IPS-NIHi7 (cell line): ENCODE results near the gene MAST4.

Experiments used
- DNase-seq: peaks from one replicate; pipeline ENCODE4 v3.0.0; 2012; ENCODE audit warnings: mixed read lengths; ENCODE audit errors: extremely low spot score

MAST4 gene

DNA sequence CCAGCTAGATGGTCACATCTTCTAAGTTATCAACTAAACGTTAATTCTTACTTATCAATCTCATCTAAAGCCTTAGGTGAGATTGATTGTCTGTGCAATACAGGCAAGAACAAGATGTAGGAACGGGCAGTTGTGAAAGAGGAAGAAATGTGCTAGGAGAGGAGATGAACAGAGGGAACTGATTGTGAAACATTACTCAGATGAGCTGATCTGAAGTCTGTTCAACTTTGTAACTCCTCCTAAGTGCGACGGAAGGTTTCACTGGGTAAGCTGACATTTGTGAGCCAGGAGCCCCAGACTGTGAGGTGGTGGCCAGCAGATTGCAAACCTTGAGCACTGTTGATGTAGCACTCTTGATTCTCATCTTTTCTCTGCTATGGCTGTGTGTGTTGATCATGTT, 396.4 kb downstream of the MAST4 start:
- DNase-seq = no peak

DNA sequence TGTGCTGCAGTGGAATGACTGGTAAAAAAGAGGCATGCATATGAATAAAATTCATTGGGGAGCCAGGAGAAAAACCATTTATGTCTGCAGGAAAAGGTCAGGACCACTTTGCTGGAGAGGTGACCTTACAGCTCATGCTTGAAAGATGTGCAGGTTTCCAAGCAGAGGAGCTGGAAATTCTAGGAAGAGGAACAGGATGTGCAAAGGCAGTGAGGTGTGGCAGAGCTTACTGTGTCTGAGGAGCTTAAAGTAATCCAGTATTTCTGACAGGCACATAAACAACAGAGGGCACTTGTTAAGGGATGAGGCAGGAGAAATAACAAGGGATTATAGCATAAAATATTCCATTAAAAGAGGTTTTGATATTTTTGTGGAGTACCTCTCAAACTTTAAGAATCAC, 397.3 kb downstream of the MAST4 start:
- DNase-seq = no peak

DNA sequence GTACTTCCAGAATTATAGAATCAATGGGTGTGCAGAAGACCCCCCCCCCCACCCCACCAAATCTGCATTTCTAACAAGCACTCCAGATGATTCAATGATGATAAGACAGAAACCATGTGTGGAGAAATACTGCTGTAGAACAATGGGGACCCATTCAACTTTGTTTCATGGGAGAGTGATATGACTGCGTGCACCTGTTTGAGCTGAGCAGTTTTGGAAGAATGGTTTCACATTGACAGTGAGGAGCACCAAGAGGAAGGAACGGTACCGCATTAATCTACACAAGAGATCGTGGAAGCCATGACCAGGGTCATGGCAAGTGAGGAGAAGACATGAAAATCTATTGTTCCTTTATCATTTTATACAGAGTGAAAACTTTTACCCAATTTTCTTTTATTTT, 397.7 kb downstream of the MAST4 start:
- DNase-seq = no peak

DNA sequence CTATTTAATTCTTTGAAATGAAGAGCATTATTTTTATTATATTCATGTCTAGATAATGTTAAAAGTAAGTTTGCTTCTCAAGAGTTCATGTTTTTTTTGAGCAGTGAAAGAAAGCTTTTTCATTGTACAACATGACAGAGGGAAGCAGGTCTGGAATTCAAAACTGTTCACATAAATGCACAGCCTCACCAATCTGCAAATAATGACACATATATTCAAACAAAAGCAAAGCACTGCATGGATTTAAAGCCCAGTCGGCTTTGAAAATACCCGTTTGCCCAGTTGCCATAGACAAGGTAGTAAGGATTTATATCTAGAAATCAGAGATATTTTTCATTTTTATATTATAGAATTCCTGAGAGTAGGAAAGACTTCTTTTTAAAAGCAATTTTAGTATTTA, 398.6 kb downstream of the MAST4 start:
- no peak for DNase-seq

DNA sequence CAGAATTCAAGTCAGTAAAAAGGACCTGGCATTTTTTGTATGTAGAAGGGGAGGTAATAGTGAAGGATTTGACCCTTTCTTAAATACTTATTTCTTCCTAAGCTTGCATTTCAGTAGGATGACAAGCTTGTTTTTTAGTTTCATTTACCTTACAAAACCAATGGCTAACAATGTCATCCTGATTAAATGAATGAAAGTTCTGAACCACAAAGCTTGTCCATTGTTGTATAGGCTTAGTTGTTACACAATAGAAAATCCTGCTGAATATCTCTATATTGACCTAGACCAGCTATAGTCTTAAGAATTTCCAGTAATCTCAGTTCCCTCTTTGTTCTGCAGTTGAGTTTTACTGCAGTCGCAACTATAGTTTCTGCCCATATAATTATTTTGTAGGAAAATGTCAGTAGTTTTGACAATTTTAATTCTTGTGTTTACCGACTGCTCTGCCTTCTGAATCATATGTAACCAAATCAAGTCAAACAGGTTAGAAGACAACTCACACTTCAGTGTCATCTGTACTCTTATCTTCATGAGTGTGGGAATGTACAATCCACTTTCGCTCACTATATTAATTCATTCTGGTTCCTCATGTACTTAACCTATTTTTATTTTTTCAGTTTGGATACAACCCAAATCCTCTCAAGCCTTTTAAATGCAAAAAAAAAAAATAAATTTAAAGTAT, 404.7 kb downstream of the MAST4 start:
- DNase-seq = no peak

DNA sequence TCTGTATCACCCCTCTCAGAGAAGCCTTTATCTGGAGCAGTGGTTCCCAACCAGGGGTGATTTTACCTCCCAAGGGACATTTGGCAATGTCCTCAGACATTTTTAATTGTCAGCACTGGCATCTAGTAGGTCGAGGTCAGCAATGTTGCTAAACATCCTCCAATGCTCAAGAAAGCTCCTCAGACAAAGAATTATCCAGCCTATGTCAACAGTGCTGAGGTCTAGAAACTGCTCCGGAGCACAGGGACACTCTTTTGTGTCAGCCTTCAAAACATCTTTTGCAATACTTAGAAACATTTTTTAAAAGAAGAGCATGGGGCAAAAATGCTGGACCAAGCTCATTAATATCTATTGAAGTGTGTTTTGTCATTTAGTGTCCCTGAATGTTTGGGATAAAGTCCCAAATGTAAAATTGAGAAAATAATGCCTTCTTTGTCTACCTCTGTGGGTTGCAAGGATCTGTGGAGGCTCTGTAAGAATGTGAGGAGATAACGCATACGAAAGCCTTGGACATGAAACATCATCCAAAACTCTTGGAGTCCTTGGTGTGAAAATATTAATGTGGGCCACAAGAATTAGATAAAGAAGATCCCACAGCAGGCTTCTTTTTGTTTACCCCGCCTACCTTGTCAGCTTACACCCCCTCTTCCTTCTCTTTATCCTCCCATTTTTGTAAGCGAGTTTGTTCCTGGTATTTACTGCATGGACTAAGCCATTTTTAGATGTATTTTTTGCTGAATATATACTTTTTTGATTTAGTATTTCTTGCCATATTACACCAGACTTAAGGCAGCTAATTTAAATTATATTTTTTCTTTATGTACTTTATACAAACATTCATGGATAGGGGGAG, 406.9 kb downstream of the MAST4 start:
- no peak for DNase-seq

DNA sequence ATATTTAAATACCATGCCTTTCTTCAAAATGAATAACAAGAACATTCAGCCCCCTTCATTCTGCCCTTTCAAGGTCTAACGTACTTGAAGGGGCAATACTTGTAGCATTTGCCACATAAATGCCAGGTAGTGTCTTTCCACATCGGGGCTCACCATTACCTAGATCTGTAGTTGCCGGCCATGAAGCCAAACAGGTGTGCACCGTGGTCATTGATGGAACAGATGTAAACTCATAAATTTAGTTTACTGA, 407.4 kb downstream of the MAST4 start:
- no peak for DNase-seq

DNA sequence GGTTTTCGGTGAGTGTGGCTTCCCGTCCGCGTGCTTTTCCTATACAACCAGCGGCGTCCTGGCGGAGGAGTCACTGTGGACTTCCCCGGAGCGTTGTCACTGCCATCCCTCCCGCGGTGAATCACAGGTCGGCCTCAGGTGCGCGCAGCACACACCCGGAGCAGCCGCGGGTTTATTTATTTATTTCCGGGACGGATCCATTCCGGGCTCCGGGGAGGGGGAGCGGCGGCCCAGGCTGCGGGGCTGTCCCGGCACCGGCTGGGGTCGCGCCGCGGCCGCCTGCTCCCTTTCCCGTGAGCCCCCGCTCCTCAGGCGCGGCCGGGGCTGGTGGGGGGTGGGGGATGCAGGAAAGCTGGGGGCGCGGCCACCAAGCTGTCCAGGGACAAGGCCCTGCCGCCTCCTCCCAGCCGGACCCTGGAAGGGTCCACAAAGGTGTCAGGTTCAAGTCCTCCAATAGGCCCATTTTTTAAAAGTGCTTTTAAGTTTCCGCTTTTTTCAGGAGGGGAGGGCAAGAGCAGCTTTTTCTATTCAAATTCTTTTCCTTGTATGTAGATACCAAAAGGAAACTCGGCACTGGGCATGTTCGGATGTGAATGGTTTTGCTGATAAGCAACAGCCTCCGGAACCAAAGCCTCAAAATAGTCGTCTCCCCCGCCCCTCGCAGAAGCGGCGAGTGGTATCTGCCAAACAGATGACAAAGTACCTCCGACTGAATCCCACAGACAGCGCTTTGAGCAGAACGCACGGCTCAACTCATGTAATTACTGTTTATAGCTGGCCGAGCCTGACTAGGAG, 407.9 kb downstream of the MAST4 start:
- peak; percentile 82 for DNase-seq

DNA sequence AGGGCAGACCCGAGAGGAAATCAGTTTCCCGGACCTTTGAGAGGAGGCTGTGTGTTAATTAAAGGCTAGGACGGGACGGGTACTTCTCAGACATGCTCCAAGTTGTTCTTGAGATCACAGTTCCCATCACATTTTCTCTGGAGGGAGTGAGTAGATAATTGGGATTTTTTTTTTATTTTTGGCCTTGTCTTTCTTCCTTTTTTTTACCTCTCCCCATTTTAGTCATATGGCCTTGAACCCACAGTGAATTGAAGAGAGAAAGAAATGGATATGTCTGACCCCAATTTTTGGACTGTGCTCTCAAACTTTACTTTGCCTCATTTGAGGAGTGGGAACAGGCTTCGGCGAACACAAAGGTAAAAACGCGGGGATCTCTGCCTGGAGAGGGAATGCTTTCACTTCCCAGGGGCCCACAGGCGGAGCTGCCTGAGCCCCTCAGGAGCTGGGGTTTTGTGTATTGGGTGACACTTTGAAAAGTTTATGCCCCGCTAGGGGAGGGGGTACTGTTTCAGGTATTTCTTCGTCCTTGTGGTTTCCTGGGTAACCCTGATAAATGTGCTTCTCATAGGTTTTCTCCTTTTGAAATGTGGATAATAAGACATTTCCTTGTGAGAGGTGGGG, 408.6 kb downstream of the MAST4 start:
- peak; percentile 20 for DNase-seq

DNA sequence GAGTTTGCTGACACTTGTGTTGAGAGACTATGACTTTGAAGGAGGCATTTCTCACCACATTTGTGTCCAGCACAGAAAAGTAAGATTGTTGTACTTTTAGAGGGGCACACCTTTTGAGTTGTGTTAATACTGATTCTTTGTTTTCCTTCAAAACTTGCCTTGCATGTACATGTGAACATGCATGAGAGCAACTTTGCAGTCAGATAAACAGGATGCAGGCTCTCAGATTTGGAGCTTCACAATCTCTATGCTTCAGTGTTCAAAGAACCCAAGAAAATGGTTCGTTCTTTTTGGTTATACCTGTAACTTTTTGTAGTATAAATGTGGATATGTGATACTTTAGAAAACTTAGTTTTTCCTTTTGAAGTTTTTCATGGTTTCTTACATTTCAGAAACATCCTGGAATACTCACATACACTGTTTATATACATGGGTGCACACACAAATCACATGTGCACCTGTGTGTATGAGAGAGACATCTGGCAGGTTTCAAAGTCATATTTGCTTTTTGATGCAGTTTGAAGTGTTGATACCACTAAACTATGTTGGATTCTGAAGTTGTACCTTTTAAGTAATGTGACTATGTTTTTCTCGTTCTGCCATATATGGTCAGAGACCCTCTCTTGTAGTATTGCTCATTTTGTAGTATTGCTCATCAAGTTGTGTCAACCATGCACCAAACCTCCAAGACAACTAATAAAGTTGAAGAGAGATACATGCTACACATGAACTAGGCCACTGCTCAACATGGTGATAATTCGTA, 409.7 kb downstream of the MAST4 start:
- no peak for DNase-seq

DNA sequence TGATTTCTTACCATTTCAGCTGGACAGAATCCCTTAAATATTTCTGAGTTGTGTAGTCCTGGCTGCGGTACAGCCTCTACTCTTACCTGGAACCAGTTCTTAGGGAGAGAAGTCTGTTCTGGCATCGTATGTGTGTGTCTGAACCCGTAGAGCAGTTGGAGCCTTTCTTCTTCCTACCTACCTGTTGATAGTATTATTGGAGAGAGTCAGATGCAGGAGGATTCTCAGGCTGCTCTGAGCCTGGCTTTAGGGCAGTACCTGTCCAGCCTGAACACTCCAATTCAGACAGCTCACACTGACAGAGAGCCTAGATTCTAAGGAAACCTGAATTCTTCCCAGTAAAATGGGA, 410.3 kb downstream of the MAST4 start:
- no peak for DNase-seq

DNA sequence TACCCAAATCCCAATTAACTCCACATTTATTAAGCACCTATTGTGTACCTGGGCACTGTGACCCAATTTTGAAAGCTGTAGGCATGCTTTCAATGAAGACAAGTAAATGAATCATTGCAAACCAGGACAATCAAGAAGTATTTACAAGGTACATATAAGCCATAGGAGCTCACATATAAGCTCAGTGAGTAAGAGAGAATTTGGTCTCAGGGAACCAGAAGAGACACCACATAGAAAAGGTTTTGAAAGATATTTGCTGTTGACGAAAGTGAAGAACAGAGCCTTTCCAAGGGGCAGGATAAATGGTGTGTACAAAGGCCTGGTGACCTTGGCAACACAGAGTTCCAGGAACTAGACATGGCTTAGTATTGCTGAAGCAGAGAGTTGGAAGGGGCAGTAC, 412.8 kb downstream of the MAST4 start:
- no peak for DNase-seq

DNA sequence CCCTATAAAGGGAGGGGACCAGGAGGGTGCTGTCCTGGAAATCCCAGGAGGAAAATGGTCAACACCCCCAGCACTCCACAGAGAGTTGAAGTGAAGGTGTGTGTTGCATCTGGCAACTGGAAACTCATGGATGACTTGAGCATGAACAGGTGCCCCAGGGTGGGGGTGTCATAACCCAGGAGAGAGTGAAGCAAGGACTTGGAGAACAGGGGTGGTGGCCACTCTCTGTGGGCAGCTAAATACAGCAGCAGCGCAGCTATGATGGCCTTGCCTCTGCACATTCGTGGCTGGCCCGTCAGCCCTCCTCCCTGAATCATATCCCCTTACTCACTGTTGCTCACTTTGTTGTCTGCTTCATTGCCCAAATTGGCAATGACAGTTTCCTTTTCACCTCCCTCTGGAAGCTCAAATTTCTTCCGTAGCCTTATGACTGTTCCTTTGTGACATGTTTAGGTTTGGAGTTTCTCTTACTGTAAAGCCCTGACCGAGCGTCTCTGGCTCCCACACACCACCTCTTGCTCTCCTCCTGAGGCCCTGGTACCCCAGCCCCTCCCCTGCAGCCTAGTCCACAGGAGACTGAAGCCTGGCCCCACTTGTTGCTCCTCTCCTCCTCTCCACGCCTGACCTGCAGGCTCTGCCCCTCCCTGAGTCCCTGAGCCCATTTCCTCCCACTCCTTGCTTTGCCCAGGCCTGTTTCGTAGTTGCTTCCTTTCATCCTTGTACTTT, 414.7 kb downstream of the MAST4 start:
- no peak for DNase-seq

DNA sequence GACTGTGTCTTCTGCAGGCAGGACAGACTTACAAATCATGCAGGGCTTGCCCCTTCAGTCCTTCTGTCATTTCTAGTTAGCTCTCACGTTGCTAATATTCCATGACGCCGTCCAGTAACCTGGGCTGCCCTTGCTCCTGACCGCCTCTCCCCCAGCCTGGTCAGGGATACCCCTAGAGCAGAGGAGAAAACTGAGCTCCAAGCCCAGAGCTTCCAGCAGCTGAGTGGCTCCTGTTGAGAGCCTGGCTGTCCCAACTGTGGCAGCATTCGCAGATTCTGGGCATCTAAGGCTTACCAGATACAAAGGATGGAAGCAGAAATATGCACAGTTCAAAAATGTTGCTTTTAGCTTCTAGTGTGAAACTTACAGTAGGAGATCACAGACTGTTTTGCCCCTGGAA, 415.2 kb downstream of the MAST4 start:
- no peak for DNase-seq

DNA sequence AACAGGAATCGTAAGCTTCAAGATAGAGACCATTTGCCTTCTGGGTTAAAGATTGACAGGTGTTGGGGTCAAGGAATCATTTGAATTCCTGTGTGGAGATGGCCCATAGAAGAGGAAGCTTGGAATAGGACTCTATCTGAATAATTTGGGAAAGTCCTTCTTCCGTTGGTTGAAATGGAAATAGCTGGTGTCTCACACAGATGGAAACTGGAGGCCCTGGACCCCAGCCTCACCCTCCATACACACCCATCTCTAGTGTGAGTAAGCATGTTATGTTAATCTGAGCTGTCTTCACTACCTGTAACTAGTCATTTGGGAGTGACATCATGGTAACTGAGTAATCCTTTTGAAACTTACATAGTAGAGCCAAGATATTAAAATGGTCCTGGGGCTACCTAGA, 416.0 kb downstream of the MAST4 start:
- no peak for DNase-seq

DNA sequence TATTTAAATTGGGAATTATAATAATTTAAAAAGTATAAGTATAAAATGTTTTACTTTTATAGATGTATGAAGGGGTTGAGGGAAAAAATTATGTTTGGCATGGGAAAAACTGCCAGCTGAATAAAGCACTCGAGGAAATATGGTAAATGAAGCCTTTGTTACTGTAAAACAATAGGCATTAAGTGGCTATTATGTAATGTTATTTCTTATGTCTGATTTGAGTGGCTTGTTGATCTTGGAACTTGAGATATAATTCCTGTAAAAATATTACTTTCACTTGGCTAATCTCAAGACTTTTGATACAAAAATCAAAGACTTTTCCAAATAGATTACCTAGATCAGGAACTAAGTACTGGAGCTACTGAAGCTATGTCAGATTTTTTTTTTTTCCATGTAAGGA, 417.5 kb downstream of the MAST4 start:
- DNase-seq = no peak

DNA sequence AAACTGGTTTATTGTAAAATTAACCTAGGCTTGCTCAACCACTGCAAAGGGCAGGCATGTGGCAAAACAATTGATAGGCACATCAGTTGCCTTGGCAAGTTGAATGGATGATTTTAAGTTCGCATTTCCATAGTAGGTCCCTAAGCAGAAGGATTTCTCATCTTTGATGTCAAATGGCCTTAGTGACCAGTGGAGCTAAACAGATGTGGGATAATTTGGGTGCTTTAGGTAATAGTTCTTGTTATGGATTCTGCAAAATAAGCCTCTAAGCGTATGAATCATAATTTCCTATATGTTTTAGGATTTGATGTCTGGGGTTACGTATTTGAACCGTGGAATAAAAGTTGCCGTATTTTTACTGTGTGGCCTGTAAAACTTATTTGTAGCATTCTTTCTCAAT, 418.0 kb downstream of the MAST4 start:
- DNase-seq = no peak

DNA sequence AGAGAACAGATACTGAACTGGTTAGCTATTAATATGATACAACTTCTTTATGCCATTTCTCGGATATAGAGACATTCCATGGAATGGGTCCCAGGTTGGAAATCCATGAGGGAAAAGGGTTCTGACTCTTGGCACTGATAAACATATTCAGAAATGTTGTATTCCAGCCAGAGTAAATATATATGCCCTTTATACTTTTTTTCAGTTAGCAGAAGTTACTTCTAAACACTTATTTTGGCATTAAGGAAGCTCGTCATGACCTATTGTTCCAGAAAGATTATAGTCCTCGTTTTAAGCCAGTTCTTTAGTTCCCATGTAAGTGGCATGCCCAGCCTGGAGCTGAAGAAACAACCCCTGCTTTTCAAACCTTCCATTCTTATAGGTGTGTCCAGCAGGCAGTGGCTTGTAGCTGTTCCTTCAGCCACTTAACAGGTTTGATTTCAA, 418.8 kb downstream of the MAST4 start:
- DNase-seq = no peak

DNA sequence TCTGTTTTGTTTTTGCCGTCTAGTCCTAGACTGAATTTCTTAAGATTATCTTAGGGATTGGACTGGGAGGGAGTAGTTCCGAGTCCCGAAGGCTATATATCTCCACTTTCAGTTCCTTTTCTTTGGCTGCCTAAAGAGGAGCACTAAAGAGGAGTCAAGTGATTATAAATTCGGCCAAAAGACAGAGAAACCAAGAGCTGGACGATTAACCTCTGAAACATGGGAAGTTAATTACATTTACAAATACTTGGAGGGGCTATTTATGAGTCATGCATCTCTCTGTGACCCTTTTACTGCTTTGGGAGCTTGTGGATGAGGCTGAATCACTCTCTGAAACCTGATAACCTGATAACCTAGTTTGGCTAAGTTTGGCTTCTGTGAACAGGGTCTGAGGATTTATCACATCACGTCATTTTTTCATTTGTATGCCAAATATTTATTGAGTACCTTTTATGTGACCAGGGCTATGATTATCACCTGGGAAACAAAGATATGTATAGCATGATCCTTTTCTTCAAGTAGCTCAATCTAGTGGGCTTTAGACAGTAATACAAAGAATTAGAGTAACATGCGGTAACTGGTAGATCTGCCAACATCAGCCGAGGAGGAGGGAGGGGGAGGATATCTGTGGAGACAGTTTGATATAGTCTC, 419.5 kb downstream of the MAST4 start:
- DNase-seq = no peak

DNA sequence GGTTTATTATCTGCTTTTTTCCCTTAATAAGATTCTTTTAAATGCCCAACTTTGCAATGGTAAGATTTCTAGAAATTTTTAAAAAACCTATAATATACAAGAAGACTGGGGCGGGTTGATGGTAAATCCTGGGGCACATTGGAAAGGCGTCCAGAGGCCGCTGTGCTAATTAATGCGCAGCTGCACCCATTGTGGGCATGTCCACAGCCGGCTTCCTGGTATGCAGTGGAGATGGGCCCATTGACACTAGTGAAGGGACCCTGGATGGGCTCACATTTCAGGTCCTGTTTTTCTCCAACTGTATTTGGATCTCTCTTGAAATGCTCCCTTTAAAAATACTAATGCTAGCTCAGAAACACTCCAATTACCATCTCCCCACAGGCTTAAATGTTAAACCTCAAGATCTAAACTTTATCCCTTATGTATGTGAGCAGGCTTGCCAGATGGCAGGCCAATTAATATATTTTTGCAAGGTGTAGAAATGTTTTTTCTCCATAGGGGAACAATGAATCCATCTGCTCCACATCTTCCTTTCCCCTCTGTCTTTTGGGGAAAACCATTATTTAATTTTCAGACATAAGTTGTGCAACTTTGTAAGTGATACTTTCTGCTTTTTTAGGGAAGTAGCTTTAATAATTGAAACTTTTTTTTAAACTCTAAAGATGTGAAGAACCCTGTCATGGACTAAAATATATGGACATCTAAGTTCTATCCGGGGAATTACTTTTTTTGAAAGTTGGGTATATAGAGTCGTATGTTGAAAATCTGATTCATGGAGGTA, 423.1 kb downstream of the MAST4 start:
- DNase-seq = no peak
